Measurements from ENCODE around the gene EIF3A.
"Not testable (repeated sequence)": the region's sequence is repeated elsewhere in the genome, so short reads cannot be mapped to it uniquely, and the experiment has no call there.

The EIF3A gene, protein sequence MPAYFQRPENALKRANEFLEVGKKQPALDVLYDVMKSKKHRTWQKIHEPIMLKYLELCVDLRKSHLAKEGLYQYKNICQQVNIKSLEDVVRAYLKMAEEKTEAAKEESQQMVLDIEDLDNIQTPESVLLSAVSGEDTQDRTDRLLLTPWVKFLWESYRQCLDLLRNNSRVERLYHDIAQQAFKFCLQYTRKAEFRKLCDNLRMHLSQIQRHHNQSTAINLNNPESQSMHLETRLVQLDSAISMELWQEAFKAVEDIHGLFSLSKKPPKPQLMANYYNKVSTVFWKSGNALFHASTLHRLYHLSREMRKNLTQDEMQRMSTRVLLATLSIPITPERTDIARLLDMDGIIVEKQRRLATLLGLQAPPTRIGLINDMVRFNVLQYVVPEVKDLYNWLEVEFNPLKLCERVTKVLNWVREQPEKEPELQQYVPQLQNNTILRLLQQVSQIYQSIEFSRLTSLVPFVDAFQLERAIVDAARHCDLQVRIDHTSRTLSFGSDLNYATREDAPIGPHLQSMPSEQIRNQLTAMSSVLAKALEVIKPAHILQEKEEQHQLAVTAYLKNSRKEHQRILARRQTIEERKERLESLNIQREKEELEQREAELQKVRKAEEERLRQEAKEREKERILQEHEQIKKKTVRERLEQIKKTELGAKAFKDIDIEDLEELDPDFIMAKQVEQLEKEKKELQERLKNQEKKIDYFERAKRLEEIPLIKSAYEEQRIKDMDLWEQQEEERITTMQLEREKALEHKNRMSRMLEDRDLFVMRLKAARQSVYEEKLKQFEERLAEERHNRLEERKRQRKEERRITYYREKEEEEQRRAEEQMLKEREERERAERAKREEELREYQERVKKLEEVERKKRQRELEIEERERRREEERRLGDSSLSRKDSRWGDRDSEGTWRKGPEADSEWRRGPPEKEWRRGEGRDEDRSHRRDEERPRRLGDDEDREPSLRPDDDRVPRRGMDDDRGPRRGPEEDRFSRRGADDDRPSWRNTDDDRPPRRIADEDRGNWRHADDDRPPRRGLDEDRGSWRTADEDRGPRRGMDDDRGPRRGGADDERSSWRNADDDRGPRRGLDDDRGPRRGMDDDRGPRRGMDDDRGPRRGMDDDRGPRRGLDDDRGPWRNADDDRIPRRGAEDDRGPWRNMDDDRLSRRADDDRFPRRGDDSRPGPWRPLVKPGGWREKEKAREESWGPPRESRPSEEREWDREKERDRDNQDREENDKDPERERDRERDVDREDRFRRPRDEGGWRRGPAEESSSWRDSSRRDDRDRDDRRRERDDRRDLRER (N-terminal part only)

DNA sequence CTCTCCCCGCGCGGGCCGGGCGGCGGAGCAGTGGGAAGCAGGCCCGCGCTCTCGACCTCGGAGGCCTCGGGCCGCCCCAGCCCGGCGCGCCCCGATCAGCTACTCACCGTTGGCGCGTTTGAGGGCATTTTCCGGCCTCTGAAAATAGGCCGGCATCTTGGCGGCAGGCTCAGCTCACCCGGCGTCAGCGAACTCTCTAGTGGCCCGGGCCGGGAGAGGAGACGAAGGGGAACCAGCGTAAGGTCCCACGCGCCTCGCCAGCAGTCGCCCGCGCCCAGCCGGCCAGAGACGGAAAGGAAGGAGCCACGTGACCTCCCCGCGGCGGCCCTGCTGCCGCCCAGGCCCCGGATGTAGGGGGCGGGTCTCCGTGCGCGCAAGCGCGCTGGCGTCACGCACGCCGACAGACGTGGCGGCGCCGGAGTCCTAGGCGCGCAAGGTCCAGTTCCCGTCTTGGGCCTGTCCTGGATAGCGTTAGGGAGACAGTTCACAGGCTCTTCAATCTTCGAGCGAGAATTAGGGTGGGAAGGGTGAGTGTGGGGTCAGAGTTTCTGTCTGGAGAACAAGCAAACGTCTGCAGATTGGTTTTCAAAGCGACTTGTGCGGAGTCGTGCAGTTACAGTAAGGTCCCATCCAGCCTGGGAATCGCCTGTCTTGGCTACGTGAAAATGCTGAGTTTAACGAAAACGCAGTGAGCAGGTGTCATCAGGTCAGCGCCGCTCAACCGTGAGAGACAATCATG, at the start of gene EIF3A:
Gene EIF3A (minus strand): TSS at position 297 of the 739 bp plus-strand sequence. CDS start 141 bp downstream, at position 156.
- Mint-ChIP-seq H3K36me3 (peaks cover 24 to 32% of the 10 kb centered on the region in 2 donors), H3K4me1 (peaks cover 25 to 51% of the 10 kb centered on the region in 2 donors), H3K27ac (peak within 1 kb of the TSS; percentile 97), H3K4me3 (peak within 1 kb of the TSS; percentile 96 to 98), H3K27me3 (peaks cover 0 to 4% of the 10 kb centered on the region in 2 donors), H3K9me3 (no peaks in the 10 kb centered on the region)
- DNase-seq, result peak; percentile 91
- ATAC-seq (replicated peaks), result peak; percentile 89 to 91

DNA sequence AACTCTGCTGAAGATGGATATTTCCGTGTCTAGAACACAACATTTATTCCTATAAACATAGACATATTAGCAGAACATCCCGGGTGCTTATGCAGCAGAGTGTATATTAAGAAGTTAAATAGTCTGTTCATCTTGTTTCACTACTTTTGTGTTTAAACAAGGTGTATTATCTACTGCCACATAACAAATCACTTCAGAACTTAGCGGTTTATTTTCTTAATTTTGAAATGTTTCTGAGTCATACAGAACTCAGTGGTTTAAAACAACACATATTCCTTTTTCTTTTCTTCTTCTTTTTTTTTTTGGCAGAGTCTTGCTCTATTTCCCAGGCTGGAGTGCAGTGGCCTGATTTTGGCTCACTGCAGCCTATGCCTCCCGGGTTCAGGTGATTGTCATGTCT, 49.1 kb upstream of the EIF3A start:
- Mint-ChIP-seq H3K27me3 (no peaks in the 10 kb centered on the region), H3K36me3 (peaks cover 50 to 60% of the 10 kb centered on the region in 2 donors), H3K27ac (no peak overlapping the region), H3K9me3 (peaks cover 3% of the 10 kb centered on the region in 2 donors), H3K4me1 (peaks cover 25 to 40% of the 10 kb centered on the region in 2 donors), H3K4me3 (no peak overlapping the region)
- ATAC-seq (replicated peaks) (no peak), DNase-seq (no peak)

- no peak overlapping the region for H3K27ac Mint-ChIP-seq
- no peak overlapping the region for H3K4me3 Mint-ChIP-seq
- H3K9me3 Mint-ChIP-seq, result peaks cover 0 to 3% of the 10 kb centered on the region in 2 donors
- H3K4me1 Mint-ChIP-seq, result peaks cover 4 to 10% of the 10 kb centered on the region in 2 donors
- ATAC-seq (replicated peaks), result no peak
- DNase-seq, result no peak
- no peaks in the 10 kb centered on the region for H3K27me3 Mint-ChIP-seq
- H3K36me3 Mint-ChIP-seq, result peaks cover 44 to 48% of the 10 kb centered on the region in 2 donors
These were observed 45.3 kb upstream of the EIF3A start for GRCh38 chr10:119125942-119126341.

- no peak for ATAC-seq (replicated peaks)
- Mint-ChIP-seq H3K9me3 (peaks cover 0 to 1% of the 10 kb centered on the region in 2 donors), H3K4me1 (no peaks in the 10 kb centered on the region), H3K4me3 (no peak overlapping the region), H3K36me3 (peaks cover 20 to 30% of the 10 kb centered on the region in 2 donors), H3K27ac (no peak overlapping the region), H3K27me3 (no peaks in the 10 kb centered on the region)
- no peak for DNase-seq
These were observed 40.3 kb upstream of the EIF3A start for GRCh38 chr10:119120875-119121274.

DNA sequence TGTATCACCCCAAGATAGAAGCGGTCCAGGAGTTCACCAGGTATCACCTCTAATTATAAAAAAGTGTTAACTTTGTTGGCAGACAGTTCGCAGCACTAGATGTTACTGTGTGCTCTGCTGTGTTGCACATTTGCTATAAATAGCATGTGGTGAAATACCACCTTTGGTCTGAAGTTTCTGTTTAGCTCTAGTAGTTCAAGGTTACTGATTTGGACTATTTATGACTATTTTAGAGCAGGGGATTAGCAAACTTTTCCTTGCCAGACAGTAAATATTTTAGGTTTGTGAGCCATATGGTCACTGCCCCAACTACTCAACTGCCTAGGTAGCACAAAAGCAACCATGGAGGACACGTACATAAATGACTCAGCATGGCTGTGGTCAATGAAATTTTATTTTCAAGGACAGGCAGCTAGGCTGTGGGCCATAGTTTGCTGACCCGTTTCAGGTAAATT, 39.8 kb upstream of the EIF3A start:
- peak overlapping the region; percentile 25 for H3K27ac Mint-ChIP-seq
- peak; percentile 87 to 94 for ATAC-seq (replicated peaks)
- no peak for DNase-seq

GRCh38 chr10:119119400-119119799, 38.8 kb upstream of the EIF3A start:
- Mint-ChIP-seq H3K4me3 (no peak overlapping the region), H3K27ac (peak overlapping the region; percentile 20), H3K4me1 (no peaks in the 10 kb centered on the region), H3K36me3 (peaks cover 20 to 32% of the 10 kb centered on the region in 2 donors), H3K9me3 (no peaks in the 10 kb centered on the region), H3K27me3 (no peaks in the 10 kb centered on the region)
- ATAC-seq (replicated peaks) (peak in 1 of 2 donors; percentile 23), DNase-seq (no peak)

More for the DNA sequence above, 39.8 kb upstream of the EIF3A start:
- Mint-ChIP-seq H3K4me1 (no peaks in the 10 kb centered on the region), H3K4me3 (no peak overlapping the region), H3K27me3 (no peaks in the 10 kb centered on the region), H3K36me3 (peaks cover 19 to 27% of the 10 kb centered on the region in 2 donors), H3K9me3 (no peaks in the 10 kb centered on the region)

DNA sequence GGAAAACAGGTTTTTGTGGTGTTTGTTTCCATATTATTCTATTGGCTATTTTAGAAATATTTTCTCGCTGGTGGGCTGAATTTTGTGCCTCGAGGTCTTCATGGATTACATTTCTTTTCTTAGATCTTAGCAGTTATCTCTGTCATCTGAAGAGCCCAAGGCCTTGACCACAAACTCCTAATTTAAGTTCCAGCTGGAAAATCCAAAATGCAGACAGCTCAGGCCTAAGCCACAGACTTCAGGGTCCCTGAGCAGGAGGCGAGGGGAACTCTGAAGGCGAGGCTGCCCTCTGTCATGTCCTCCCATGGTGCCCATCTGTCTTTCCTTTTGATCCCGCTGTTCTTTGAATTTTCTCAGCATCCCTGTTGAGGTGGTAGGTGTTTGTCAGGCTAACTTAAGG, 37.6 kb upstream of the EIF3A start:
- Mint-ChIP-seq H3K36me3 (peaks cover 25 to 37% of the 10 kb centered on the region in 2 donors), H3K9me3 (no peaks in the 10 kb centered on the region), H3K4me3 (no peak overlapping the region), H3K27me3 (no peaks in the 10 kb centered on the region), H3K4me1 (no peaks in the 10 kb centered on the region), H3K27ac (no peak overlapping the region)
- ATAC-seq (replicated peaks), result no peak
- no peak for DNase-seq

DNA sequence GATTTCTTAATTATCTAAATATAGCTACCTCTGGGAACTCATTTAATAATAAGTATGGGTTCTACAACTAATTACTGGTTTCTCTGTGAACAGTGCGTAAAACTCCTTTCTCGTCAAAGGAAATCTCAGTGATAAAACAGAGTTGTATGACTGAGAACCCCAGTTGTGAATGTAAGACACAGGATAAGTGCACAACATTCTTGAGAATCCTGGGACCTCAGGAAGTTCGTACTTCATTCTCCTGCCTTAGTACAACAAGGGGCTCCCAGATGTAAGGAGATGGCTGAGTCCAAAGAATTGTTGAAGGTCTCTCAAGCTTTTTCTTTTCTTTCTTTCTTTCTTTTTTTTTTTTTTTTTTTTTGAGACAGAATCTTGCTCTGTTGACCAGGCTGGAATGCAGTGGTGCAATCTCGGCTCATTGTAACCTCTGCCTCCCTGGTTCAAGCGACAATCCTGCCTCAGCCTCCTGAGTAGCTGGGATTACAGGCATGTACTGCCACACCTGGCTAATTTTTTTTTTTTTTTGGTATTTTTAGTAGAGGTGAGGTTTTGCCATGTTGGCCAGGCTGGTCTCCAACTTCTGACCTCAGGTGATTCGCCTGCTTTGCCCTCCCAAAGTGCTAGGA, 35.8 kb upstream of the EIF3A start:
- Mint-ChIP-seq H3K36me3 (peaks cover 18 to 29% of the 10 kb centered on the region in 2 donors), H3K4me1 (no peaks in the 10 kb centered on the region), H3K27me3 (no peaks in the 10 kb centered on the region), H3K4me3 (no peak overlapping the region), H3K27ac (no peak overlapping the region), H3K9me3 (no peaks in the 10 kb centered on the region)
- DNase-seq (no peak), ATAC-seq (replicated peaks) (no peak)

DNA sequence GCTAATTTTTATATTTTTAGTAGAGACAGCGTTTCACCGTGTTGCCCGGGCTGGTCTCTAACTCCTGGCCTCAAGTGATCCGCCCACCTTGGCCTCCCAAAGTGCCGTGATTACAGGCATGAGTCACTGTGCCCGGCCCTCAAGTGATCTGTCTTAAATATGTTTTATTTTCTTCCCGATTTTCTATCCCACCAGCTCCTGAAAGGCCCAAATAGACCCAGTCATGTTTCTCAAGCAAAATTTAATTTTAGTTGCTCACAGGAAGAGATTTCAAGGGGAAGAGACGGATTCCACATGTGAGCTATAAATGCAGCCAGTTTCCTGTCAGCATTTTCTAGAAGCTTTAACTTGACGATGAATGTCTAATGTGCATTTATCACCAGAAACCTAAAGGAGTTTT, 35.3 kb upstream of the EIF3A start:
- Mint-ChIP-seq H3K4me1 (no peaks in the 10 kb centered on the region), H3K27me3 (no peaks in the 10 kb centered on the region), H3K9me3 (no peaks in the 10 kb centered on the region), H3K4me3 (no peak overlapping the region), H3K36me3 (peaks cover 19 to 31% of the 10 kb centered on the region in 2 donors), H3K27ac (no peak overlapping the region)
- ATAC-seq (replicated peaks) (no peak), DNase-seq (no peak)

- no peak overlapping the region for H3K27ac Mint-ChIP-seq
- ATAC-seq (replicated peaks), result no peak
- peaks cover 24 to 37% of the 10 kb centered on the region in 2 donors for H3K36me3 Mint-ChIP-seq
- H3K4me3 Mint-ChIP-seq, result no peak overlapping the region
- no peaks in the 10 kb centered on the region for H3K4me1 Mint-ChIP-seq
- DNase-seq, result no peak
- H3K9me3 Mint-ChIP-seq, result no peaks in the 10 kb centered on the region
- H3K27me3 Mint-ChIP-seq, result no peaks in the 10 kb centered on the region
These were observed 33.4 kb upstream of the EIF3A start for GRCh38 chr10:119113751-119114732.

DNA sequence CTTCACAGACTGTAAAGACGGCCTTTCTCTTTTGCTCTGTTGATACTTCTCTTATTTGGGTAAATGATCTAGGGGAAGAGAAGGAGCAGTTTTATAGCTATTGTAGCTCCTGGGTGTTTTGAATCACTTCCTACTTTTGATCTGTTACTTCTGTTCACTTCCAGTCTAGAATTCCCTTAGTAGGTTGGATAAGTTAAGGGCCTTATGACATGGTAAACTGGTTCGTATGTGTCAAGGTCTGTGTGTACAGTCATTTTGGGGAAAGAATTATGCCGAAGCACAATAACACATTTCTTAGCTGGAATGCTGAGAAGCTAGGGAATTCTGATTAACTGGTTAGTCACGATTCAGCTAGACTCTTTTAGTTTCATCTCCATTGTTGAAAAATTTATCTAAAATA, 31.4 kb upstream of the EIF3A start:
- no peak for ATAC-seq (replicated peaks)
- peaks cover 28 to 32% of the 10 kb centered on the region in 2 donors for H3K36me3 Mint-ChIP-seq
- H3K27me3 Mint-ChIP-seq, result no peaks in the 10 kb centered on the region

DNA sequence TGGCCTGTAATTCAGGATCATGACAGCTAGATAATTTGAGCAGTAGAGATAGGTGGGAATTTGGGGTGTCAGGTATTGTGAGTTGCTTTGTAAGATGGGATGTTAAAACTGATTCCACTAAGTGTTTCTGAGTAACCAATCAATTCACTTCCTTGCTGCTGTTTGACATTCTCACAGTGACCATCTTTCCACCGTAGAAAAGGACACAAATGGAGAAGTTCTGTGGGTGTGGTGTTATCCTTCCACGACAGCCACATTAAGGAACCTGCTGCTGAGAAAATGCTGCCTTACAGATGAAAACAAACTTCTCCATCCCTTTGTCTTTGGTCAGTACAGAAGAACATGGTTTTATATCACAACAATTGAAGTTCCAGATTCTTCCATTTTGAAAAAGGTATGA, 27.2 kb upstream of the EIF3A start:
- H3K27me3 Mint-ChIP-seq; ATAC-seq (replicated peaks); H3K27ac Mint-ChIP-seq; DNase-seq; H3K9me3 Mint-ChIP-seq; H3K4me3 Mint-ChIP-seq: not testable (repeated sequence)
- Mint-ChIP-seq H3K4me1 (peaks cover 4 to 11% of the 10 kb centered on the region in 2 donors), H3K36me3 (peaks cover 14 to 17% of the 10 kb centered on the region in 2 donors)

More for the DNA sequence above, 31.4 kb upstream of the EIF3A start:
- no peak overlapping the region for H3K4me3 Mint-ChIP-seq
- H3K27ac Mint-ChIP-seq, result no peak overlapping the region
- no peaks in the 10 kb centered on the region for H3K9me3 Mint-ChIP-seq
- no peaks in the 10 kb centered on the region for H3K4me1 Mint-ChIP-seq
- DNase-seq, result no peak
